LNCaP clone FGC (cell line): Measurements from ENCODE around the gene NOTCH4.

ENCODE experiments used
- DNase-seq: peaks from one replicate; pipeline ENCODE4 v3.0.0-alpha.2; 2011; ENCODE audit warnings: low read depth
- H3K4me3 ChIP-seq: 2 replicates; pipeline ENCODE4 v1.5.1; 2011; ENCODE audit warnings: mild to moderate bottlenecking, low read depth, low read length, control low read depth
- TF ChIP-seq, protein P1 (sequence below): IDR thresholded peaks from 2 replicates; pipeline ENCODE4 v1.5.1; 2012; ENCODE audit warnings: mild to moderate bottlenecking; ENCODE audit not compliant: control insufficient read depth, insufficient read depth; ENCODE audit errors: extremely low read depth

Gene NOTCH4

DNA sequence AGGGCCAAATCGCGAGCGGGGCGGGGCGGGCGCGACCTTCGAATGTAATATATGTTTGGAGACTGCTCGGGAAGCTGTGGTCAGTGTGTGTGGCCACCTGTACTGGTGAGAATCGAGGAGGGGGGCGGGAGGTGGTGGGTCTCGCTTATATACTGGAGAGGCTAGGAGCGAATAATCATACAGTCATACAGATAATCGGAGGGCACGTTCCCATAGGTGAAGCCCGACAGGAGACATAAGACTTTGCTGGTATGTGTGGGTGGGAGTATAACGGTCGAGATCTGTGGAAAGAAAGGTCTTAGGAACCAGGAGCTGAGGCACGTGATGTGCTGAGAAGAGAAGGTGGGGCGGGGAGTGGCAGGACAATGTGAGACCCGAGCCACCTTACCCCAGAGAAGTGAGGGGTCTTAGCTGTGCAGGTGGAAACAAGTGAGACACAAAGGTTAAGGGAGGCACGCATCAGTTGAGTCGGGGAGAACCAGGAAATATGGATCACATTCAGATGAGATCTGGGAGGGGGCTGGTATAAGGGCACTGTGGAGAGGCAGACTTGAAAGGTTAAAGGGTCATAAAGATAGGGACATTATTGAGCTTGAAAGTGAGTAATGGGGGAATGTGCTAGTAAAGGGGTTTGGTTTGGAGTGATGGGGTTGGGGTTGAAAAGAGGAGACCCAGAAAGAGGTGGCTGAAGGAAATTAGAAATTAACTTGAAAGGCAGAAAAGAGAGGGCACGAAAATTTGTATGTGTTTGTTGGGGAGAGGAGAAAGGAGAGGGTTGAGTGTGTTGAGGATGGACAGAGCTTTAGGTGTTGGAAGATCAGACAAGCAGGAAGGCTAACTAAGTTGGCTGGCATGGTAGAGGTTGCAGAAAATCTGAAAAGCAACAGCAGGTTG lies 45.1 kb downstream of the NOTCH4 start:
- no peak for DNase-seq
- peak overlapping the region; percentile 99 for H3K4me3 ChIP-seq
- TF ChIP-seq, protein P1, sequence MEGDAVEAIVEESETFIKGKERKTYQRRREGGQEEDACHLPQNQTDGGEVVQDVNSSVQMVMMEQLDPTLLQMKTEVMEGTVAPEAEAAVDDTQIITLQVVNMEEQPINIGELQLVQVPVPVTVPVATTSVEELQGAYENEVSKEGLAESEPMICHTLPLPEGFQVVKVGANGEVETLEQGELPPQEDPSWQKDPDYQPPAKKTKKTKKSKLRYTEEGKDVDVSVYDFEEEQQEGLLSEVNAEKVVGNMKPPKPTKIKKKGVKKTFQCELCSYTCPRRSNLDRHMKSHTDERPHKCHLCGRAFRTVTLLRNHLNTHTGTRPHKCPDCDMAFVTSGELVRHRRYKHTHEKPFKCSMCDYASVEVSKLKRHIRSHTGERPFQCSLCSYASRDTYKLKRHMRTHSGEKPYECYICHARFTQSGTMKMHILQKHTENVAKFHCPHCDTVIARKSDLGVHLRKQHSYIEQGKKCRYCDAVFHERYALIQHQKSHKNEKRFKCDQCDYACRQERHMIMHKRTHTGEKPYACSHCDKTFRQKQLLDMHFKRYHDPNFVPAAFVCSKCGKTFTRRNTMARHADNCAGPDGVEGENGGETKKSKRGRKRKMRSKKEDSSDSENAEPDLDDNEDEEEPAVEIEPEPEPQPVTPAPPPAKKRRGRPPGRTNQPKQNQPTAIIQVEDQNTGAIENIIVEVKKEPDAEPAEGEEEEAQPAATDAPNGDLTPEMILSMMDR: no peak

DNA sequence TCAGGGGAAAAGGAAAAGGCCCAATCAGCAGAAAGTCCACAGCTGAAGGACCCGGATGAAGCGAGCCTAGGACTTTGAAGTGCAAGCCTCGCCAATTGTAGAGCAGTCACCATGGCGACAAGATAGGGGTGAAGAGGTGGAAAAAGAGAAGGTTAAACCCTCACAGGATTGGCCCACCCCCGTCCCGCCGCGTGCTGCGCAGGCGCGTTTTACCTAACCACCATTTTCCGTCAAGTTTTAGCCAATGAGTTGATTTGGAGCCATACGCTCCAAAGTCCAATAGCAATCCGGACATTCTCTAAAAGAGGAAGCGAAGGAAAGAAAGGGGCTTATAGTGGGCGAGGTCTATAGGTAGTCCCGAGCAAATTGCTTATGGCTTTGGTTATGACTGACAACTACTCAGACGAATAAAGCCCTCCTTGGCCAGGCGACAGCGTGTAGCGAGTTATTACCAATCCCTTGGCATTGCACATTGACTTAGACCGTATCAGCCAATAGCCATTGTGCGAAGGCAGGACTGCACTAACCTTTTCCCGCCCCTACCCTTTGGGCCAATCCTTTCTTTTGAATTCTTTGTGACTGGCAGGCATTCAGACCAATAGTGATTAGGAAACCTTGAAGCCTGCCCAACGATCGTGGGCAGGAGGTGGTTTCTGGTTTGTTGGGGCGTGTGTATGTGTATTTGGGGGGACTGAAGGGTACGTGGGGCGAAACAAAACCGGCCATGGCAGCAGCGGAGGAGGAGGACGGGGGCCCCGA lies 45.9 kb downstream of the NOTCH4 start, which contains the start of gene RNF5:
RNF5 (plus strand) TSS at position 618 of the 759 bp plus-strand sequence; CDS start at position 725, 107 bp downstream.
- peak within 1 kb of the TSS; percentile 99 for H3K4me3 ChIP-seq
- TF ChIP-seq, protein P1: no peak
- DNase-seq: peak; percentile 100

DNA sequence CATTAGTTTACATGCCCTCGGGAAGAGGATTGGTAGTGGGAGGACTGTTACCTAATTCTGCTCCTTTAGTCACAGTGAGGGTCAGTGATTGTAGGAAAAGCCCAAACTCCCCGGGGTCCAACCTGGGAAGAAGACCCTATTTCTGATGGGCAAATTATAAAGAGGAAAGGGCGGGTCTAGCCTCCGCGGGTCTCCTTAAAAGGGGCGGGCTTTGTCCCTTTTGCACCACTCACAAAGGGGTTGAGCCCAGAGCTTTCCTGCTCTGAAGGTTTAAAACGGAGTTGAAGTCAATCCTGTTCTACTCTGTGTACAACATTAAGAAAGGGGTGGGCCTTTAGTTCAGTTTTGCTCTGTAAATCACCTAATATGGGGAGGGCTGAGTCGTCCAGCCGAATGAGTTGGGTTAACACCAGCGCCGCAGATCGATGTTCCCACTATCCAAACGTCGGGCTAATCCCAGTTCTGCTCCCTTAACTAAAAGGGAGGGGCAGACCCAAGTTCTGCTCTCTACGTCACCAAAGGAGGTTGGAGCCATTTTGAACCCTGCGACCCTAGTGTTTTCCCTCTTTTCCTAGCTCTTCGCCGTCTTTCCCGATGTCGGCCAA lies 46.6 kb downstream of the NOTCH4 start:
- no peak for DNase-seq
- peak overlapping the region; percentile 99 for H3K4me3 ChIP-seq
- TF ChIP-seq, protein P1: no peak

DNA sequence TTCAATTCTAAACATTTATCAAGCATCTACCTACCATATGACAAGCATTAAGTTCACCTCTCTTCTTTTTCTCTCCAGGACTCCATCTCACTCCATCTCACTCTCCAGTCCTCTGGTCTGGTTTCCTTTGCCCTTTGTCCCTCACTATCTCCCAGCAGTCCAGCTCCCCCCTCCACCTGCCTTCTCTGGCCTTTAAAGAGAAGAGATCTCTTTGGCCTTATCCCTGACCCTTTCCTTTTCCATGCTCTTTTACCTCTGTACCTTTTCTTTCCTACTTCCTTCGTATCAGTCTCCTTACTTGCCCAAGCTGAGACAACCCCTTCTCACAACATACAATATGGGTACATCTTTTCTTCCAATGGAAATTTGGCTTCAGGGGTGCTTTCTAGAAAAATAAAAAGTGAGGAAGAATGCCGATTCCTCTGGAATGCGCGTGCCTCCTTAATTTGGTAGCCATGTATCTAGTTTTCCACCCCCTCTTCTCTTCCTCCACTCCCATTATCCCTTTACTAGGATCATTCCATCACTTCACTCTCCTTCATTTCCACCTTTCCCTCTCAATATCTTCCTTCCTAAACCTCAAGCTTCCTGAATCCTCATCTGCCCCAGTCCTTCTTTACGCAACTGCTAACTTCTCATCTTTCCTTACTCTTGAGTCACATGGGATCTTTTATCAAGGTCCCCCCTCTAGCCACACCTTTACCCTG lies 47.2 kb downstream of the NOTCH4 start:
- TF ChIP-seq, protein P1: no peak
- no peak for DNase-seq
- peak overlapping the region; percentile 99 for H3K4me3 ChIP-seq

DNA sequence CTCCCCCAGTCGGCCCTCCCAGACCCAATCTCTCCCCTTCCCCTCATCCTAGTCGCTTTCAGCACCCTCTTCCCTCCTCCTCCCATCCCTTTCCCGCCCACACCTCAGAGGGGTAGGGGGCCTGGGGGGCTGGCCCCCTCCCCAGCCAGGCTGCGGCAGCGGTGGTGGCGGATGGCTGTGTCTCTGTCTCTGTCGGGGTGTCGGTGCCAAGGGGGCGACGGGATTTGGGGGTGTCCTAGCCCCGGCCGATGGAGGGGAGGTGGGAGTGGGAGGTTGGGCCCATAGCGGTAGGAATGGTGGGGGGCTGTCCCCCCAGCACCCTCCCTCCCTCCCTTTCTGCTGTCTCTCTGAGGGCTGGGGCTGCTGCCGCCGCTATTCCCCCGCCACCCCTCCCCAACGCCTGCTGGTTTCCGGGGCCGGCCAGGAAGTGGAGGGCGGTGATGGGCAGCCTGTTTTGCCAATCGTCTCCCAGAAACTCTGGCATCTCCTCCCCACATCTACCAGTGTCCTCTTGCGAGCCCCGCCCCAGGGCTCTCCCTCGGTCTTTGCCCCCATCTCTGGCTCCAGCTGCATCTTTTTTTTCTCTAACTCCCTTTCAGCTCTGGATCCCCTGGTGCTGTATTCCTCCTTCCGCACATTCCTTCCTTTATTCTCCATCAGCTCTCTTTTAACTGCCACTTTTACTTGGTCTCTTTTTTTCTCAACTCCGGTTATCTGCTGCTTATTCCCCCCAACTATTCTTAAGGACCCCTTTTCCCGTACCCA lies 48.0 kb downstream of the NOTCH4 start, which contains the start of gene AGPAT1:
AGPAT1 (minus strand) TSS at position 374 of the 765 bp plus-strand sequence. CDS start 4,588 bp downstream, outside the sequence.
- TF ChIP-seq, protein P1: no peak
- H3K4me3 ChIP-seq: peak within 1 kb of the TSS; percentile 99
- DNase-seq: peak; percentile 90
